ENCODE measurements around the gene NOD2. TPM values are rescaled to one million over a fixed set of nuclear protein-coding genes. Genes with fewer than 3 reads are reported as not detected.

The NOD2 gene
- total RNA-seq, 4 donors from 2014 or later, result 1.7 to 4.1 TPM; not detected in 2

GRCh38 chr16:50722405-50722737, 29.0 kb downstream of the NOD2 start:
- TF ChIP-seq POLR2A (IDR thresholded peaks at IDR 0.05), result no peak
- no peak for TF ChIP-seq CTCF (IDR thresholded peaks at IDR 0.05)
- H3K27ac ChIP-seq, result no peak overlapping the region

DNA sequence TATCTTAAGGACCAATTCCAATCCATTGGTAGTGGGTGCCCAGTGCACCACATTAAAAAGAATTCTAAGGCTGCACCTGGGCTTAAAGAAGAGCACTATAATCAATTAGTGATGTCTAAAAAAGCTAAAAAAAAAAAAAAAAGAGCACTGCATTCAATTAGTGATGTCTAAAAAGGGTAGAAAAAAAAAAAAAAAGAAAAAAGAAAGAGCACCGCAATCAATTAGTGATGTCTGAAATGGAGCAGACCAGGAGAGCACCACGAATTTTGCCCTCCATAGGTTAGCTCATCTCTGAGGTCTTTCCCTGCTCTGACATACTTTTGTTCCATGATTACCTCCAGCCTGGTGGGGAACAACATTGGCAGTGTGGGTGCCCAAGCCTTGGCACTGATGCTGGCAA, 29.6 kb downstream of the NOD2 start:
- H3K4me3 ChIP-seq, result no peak overlapping the region
- peaks cover 0 to 4% (median 0%) of the 10 kb centered on the region in 4 donors for H3K9me3 ChIP-seq
- DNase-seq, result no peak
- H3K27me3 ChIP-seq, result no peaks in the 10 kb centered on the region
- TF ChIP-seq POLR2A (IDR thresholded peaks at IDR 0.05) (no peak), CTCF (IDR thresholded peaks at IDR 0.05) (no peak)
- no peaks in the 10 kb centered on the region for H3K36me3 ChIP-seq
- H3K27ac ChIP-seq, result no peak overlapping the region
- peaks cover 0 to 3% (median 0%) of the 10 kb centered on the region in 4 donors for H3K4me1 ChIP-seq

More at GRCh38 chr16:50722405-50722737, 29.0 kb downstream of the NOD2 start:
- peaks cover 0 to 4% (median 0%) of the 10 kb centered on the region in 4 donors for H3K9me3 ChIP-seq
- no peaks in the 10 kb centered on the region for H3K27me3 ChIP-seq
- H3K4me1 ChIP-seq, result peaks cover 0 to 3% (median 0%) of the 10 kb centered on the region in 4 donors
- no peak for DNase-seq
- no peaks in the 10 kb centered on the region for H3K36me3 ChIP-seq
- no peak overlapping the region for H3K4me3 ChIP-seq

DNA sequence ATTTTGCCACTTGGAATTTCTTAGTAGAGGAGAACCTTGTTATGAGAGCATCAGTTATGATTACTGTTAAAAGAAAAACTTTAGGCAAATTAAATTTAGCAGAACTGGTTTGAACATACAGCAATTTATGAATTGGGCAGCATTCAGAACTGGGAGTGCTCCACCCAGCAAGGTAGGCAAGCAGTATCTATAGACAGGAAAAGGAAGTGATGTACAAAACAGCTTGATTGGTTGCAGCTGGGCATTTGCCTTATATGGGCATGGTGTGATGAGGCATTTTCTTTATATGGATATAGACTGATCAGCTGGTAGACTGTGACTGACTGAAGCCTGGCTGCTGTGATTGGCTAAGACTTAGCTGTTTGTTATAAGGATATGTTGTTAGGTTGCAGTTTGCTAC, 30.9 kb downstream of the NOD2 start:
- TF ChIP-seq CTCF (IDR thresholded peaks at IDR 0.05) (no peak), POLR2A (IDR thresholded peaks at IDR 0.05) (no peak)
- Histone ChIP-seq H3K27me3 (no peaks in the 10 kb centered on the region), H3K4me1 (peaks cover 0 to 3% (median 0%) of the 10 kb centered on the region in 4 donors), H3K36me3 (no peaks in the 10 kb centered on the region), H3K27ac (no peak overlapping the region), H3K9me3 (peaks cover 0 to 4% (median 0%) of the 10 kb centered on the region in 4 donors), H3K4me3 (no peak overlapping the region)
- DNase-seq, result no peak

DNA sequence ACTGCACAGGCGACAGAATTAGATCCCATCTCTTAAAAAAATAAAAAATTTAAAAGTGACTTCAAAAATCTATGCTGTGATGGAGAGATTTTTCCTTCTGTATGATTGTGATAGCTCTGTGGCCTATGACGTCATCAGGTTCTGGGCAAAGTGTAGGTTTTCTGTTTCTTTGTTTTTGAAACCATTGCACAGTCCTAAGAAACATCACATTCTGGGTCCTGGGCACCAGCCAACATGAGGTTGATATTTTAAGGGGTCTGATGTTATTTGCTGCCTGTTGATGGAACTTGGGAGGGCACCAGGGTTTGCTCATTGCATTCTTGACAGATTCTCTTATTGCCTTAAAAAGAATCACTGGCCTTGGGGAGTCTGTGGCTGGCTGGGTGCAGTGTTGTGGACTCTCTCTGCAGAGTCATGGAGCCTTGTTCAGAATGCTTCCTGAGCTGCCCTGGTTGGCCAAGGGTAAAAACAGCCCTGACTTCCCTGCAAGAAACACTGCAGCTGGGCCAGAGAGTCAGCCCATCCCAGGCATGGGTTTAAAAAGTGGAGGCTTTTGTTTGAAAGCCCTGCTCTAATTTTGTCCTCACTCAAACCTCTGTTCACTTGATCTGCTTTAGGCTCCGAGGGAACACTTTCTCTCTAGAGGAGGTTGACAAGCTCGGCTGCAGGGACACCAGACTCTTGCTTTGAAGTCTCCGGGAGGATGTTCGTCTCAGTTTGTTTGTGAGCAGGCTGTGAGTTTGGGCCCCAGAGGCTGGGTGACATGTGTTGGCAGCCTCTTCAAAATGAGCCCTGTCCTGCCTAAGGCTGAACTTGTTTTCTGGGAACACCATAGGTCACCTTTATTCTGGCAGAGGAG, 38.0 kb downstream of the NOD2 start:
- no peaks in the 10 kb centered on the region for H3K36me3 ChIP-seq
- H3K4me3 ChIP-seq, result no peak overlapping the region
- TF ChIP-seq CTCF (IDR thresholded peaks at IDR 0.05) (no peak), POLR2A (IDR thresholded peaks at IDR 0.05) (no peak)
- no peaks in the 10 kb centered on the region for H3K9me3 ChIP-seq
- H3K27me3 ChIP-seq, result no peaks in the 10 kb centered on the region
- DNase-seq, result no peak
- peak overlapping the region in 1 of 4 donors; percentile 21 for H3K27ac ChIP-seq
- H3K4me1 ChIP-seq, result no peaks in the 10 kb centered on the region

GRCh38 chr16:50731989-50732832, 38.8 kb downstream of the NOD2 start:
- Histone ChIP-seq H3K36me3 (no peaks in the 10 kb centered on the region), H3K4me1 (no peaks in the 10 kb centered on the region), H3K4me3 (no peak overlapping the region), H3K27ac (peak overlapping the region in 1 of 4 donors; percentile 21), H3K27me3 (no peaks in the 10 kb centered on the region), H3K9me3 (no peaks in the 10 kb centered on the region)
- peak in 1 of 3 donors; percentile 36 for DNase-seq
- TF ChIP-seq POLR2A (IDR thresholded peaks at IDR 0.05), result no peak
- no peak for TF ChIP-seq CTCF (IDR thresholded peaks at IDR 0.05)
